H1 (cell line): Measurements from ENCODE around the gene FBXO21. TPM values are rescaled to one million over a fixed set of nuclear protein-coding genes. Genes with fewer than 3 reads are reported as not detected.

ENCODE experiments used
- CTCF ChIA-PET: fragments of 300-600 bp; sonication (Branson Sonifier 250); formaldehyde crosslinking; loops from one replicate; lab custom pipeline; 2021; ENCODE audit not compliant: partially characterized antibody; lab: Charles Lee
- POLR2A ChIA-PET: fragments of 300-600 bp; sonication (Branson Sonifier 250); formaldehyde crosslinking; loops from one replicate; lab custom pipeline; 2021; ENCODE audit warnings: inconsistent platforms; ENCODE audit not compliant: partially characterized antibody; lab: Charles Lee
- DNase-seq, 2 experiments: peaks; one replicate each; pipeline versions ENCODE4 v3.0.0 to v3.0.0-alpha.2; 2010 to 2022; ENCODE audit warnings: low spot score in 2 of 2, low read depth in 1 of 2, mixed read lengths in 1 of 2
- FAIRE-seq: peaks from 2 replicates; lab custom pipeline; 2011; peaks lifted over from hg19 to GRCh38; lab: Jason Lieb, UNC
- H2AFZ ChIP-seq: 2 replicates; pipeline ENCODE4 v1.8.1; 2012; ENCODE audit warnings: low read length, inconsistent platforms
- H2AK5ac ChIP-seq: 2 replicates; pipeline ENCODE4 v1.6.1; 2013; ENCODE audit warnings: low read depth, low read length
- H2BK120ac ChIP-seq: replicated peaks from 2 replicates; pipeline ENCODE3; 2013; ENCODE audit warnings: low read depth, low read length, inconsistent platforms
- H2BK12ac ChIP-seq: 2 replicates; pipeline ENCODE4 v1.6.1; 2013; ENCODE audit warnings: low read depth, low read length
- H2BK15ac ChIP-seq: 2 replicates; pipeline ENCODE4 v1.6.1; 2013; ENCODE audit warnings: low read length
- H2BK20ac ChIP-seq: 2 replicates; pipeline ENCODE4 v1.6.1; 2013; ENCODE audit warnings: low read length
- H2BK5ac ChIP-seq: 2 replicates; pipeline ENCODE4 v1.6.1; 2013; ENCODE audit warnings: low read depth, low read length
- H3K14ac ChIP-seq: 2 replicates; pipeline ENCODE4 v1.6.1; 2013; ENCODE audit warnings: inconsistent platforms; ENCODE audit not compliant: insufficient read length
- H3K18ac ChIP-seq: 2 replicates; pipeline ENCODE4 v1.6.1; 2013; ENCODE audit warnings: low read length; ENCODE audit errors: extremely low read depth
- H3K23ac ChIP-seq: 2 replicates; pipeline ENCODE4 v1.6.1; 2013; ENCODE audit warnings: inconsistent platforms; ENCODE audit not compliant: insufficient read length
- H3K23me2 ChIP-seq: 2 replicates; pipeline ENCODE4 v1.6.1; 2013; ENCODE audit warnings: low read depth, low read length
- H3K27ac ChIP-seq: 2 replicates; pipeline ENCODE4 v1.6.1; 2011; ENCODE audit warnings: low read depth, low read length, inconsistent platforms
- H3K27me3 ChIP-seq, 4 experiments: replicated peaks in 1 of 4; 1 replicate in 1 of 4; 2 replicates in 3 of 4; pipeline versions ENCODE4 v1.6.1 to v1.8.1; 2011 to 2013; ENCODE audit warnings: low read length in 3 of 4, mild to moderate bottlenecking in 3 of 4, inconsistent platforms in 2 of 4, mixed read lengths in 2 of 4, moderate library complexity in 1 of 4; ENCODE audit not compliant: control insufficient read depth in 3 of 4, insufficient read depth in 3 of 4; ENCODE audit errors: extremely low read depth in 1 of 4
- H3K36me3 ChIP-seq, 4 experiments: 2 replicates each; pipeline versions ENCODE4 v1.6.1 to v1.8.1; 2011 to 2013; ENCODE audit warnings: mild to moderate bottlenecking in 4 of 4, low read length in 3 of 4, moderate library complexity in 2 of 4, control low read depth in 1 of 4, inconsistent platforms in 1 of 4; ENCODE audit not compliant: insufficient read depth in 4 of 4, control insufficient read depth in 2 of 4
- H3K4ac ChIP-seq: replicated peaks from 2 replicates; pipeline ENCODE3; 2013; ENCODE audit warnings: low read length, low read depth, mixed read lengths, inconsistent platforms; ENCODE audit not compliant: insufficient read length
- H3K4me1 ChIP-seq, 4 experiments: replicated peaks in 1 of 4; 1 replicate in 1 of 4; 2 replicates in 3 of 4; pipeline versions ENCODE4 v1.6.1 to v1.8.1; 2011 to 2013; ENCODE audit warnings: low read length in 3 of 4, inconsistent platforms in 2 of 4, mixed read lengths in 1 of 4; ENCODE audit not compliant: insufficient read depth in 4 of 4, control insufficient read depth in 3 of 4
- H3K4me2 ChIP-seq, 2 experiments: 2 replicates each; pipeline versions ENCODE4 v1.6.1 to v1.8.1; 2011 to 2013; ENCODE audit warnings: low read depth in 2 of 2, low read length in 2 of 2, control low read depth in 1 of 2, inconsistent platforms in 1 of 2, mild to moderate bottlenecking in 1 of 2; ENCODE audit not compliant: insufficient read depth in 1 of 2
- H3K4me3 ChIP-seq, 4 experiments: fragments of 200-600, 300-600 bp in 1 of 4; sonication (generic), shearing (Covaris generic), sonication (Bioruptor Twin) in 1 of 4; 2 replicates each; pipeline versions ENCODE4 v1.5.1 to v1.8.1; 2011 to 2016; ENCODE audit warnings: low read length in 4 of 4, low read depth in 3 of 4, control low read depth in 2 of 4, inconsistent platforms in 2 of 4, mild to moderate bottlenecking in 2 of 4, mixed read lengths in 1 of 4, moderate library complexity in 1 of 4; ENCODE audit not compliant: insufficient read depth in 2 of 4; ENCODE audit errors: extremely low read depth in 1 of 4
- H3K56ac ChIP-seq: replicated peaks from 2 replicates; pipeline ENCODE3; 2013; ENCODE audit warnings: low read depth, mild to moderate bottlenecking, mixed read lengths, low read length, inconsistent platforms; ENCODE audit not compliant: insufficient read length
- H3K79me1 ChIP-seq: 2 replicates; pipeline ENCODE4 v1.6.1; 2013; ENCODE audit warnings: low read depth, low read length, control low read depth
- H3K79me2 ChIP-seq, 2 experiments: 2 replicates each; pipeline versions ENCODE4 v1.6.1 to v1.8.1; 2012 to 2013; ENCODE audit warnings: low read length in 2 of 2, mild to moderate bottlenecking in 2 of 2, inconsistent platforms in 1 of 2; ENCODE audit not compliant: insufficient read depth in 2 of 2, control insufficient read depth in 1 of 2
- H3K9ac ChIP-seq, 4 experiments: replicated peaks in 1 of 4; 1 replicate in 1 of 4; 2 replicates in 3 of 4; pipeline versions ENCODE4 v1.6.1 to v1.8.1; 2011 to 2013; ENCODE audit warnings: low read depth in 3 of 4, low read length in 3 of 4, control low read depth in 2 of 4, mild to moderate bottlenecking in 2 of 4, moderate library complexity in 2 of 4, inconsistent platforms in 1 of 4; ENCODE audit errors: extremely low read depth in 1 of 4
- H3K9me3 ChIP-seq, 2 experiments: 2 replicates each; pipeline versions ENCODE4 v1.6.1 to v1.8.1; 2012 to 2013; ENCODE audit warnings: mild to moderate bottlenecking in 2 of 2, moderate library complexity in 2 of 2, control low read depth in 1 of 2, inconsistent platforms in 1 of 2, low read depth in 1 of 2, low read length in 1 of 2, mixed read lengths in 1 of 2; ENCODE audit not compliant: insufficient read depth in 2 of 2
- H4K20me1 ChIP-seq, 2 experiments: replicated peaks in 1 of 2; 2 replicates each; pipeline versions ENCODE3 to v1.8.1; 2011 to 2013; ENCODE audit warnings: inconsistent platforms in 2 of 2, low read length in 2 of 2, mild to moderate bottlenecking in 1 of 2; ENCODE audit not compliant: insufficient read depth in 2 of 2, control insufficient read depth in 1 of 2
- H4K5ac ChIP-seq: 2 replicates; pipeline ENCODE4 v1.6.1; 2013; ENCODE audit warnings: low read length, low read depth, mixed read lengths, inconsistent platforms; ENCODE audit not compliant: insufficient read length
- H4K8ac ChIP-seq: 2 replicates; pipeline ENCODE4 v1.8.0; 2013; ENCODE audit warnings: mild to moderate bottlenecking, moderate library complexity, low read length, inconsistent platforms; ENCODE audit not compliant: insufficient read depth; ENCODE audit errors: extremely low read depth
- H4K91ac ChIP-seq: replicated peaks from 2 replicates; pipeline ENCODE3; 2013; ENCODE audit warnings: low read length, mixed read lengths, inconsistent platforms; ENCODE audit not compliant: insufficient read length
- CEBPB ChIP-seq: IDR thresholded peaks from 2 replicates; pipeline ENCODE4 v1.6.1; 2012; ENCODE audit warnings: low read depth, low read length
- RNF2 ChIP-seq: fragments of 200-900, 300-1000 bp; sonication (generic); IDR thresholded peaks from 2 replicates; pipeline ENCODE4 v1.7.1; 2016; ENCODE audit warnings: borderline replicate concordance, low read depth, mild to moderate bottlenecking, antibody characterized with exemption, low read length; ENCODE audit not compliant: poor library complexity, severe bottlenecking; ENCODE audit errors: missing control alignments
- SAP30 ChIP-seq: fragments of 300-600 bp; sonication (generic); IDR thresholded peaks from 2 replicates; pipeline ENCODE4 v1.7.1; 2012; ENCODE audit warnings: low read length, moderate library complexity, mild to moderate bottlenecking, inconsistent platforms; ENCODE audit not compliant: insufficient read depth, insufficient replicate concordance
- SP2 ChIP-seq: IDR thresholded peaks from 2 replicates; pipeline ENCODE4 v1.6.1; 2012; ENCODE audit warnings: mild to moderate bottlenecking, low read length, inconsistent platforms
- TEAD4 ChIP-seq: IDR thresholded peaks from 2 replicates; pipeline ENCODE4 v1.6.1; 2012; ENCODE audit warnings: low read depth, low read length, inconsistent platforms, mixed read lengths
- WGBS, 2 experiments: shearing (Covaris generic) in 1 of 2; methylation state at CpG; one replicate each; pipeline versions ENCODE4 v1.1.6 to v1.1.7; 2013 to 2015; ENCODE audit warnings: low lambda C conversion rate in 2 of 2, mixed read lengths in 2 of 2, inconsistent platforms in 1 of 2, low coverage in 1 of 2, missing lambda C conversion rate in 1 of 2; ENCODE audit not compliant: insufficient replicate concordance in 2 of 2, insufficient coverage in 1 of 2, insufficient read length in 1 of 2; ENCODE audit errors: extremely low coverage in 1 of 2, missing lambda C conversion rate in 1 of 2; 5-methylcytosine and 5-hydroxymethylcytosine counted together
- polyA plus RNA-seq, 7 experiments: library from polyadenylated mRNA; depleted of rRNA in 3 of 7; stranded (reverse) in 5 of 7; unstranded in 2 of 7; fragments of >200 nt in 5 of 7; fragments of 200-250 nt in 2 of 7; gene quantifications; 1 replicate in 5 of 7; 2 replicates in 1 of 7; 4 replicates in 1 of 7; pipeline versions ENCODE4 v1.2.1 to v1.2.3, GENCODE V29; 2011 to 2013; ENCODE audit warnings: missing spikeins in 2 of 7, mixed read lengths in 2 of 7
- total RNA-seq: library from RNA; stranded (reverse); fragmentation: NEBNext Ultra II Directional; extraction: Animal tissue kit (Norgen Biotek cat#: 25700); gene quantifications from 2 replicates; pipeline ENCODE4 v1.2.1, GENCODE V29; 2021
- TF ChIP-seq, protein P1 (sequence below): IDR thresholded peaks from 2 replicates; pipeline ENCODE4 v1.6.1; 2012; ENCODE audit warnings: inconsistent platforms

FBXO21 gene
- total and polyA plus RNA-seq, 2 of the 8 experiments (the other 6 are each of a cell fraction or from before 2014, with no cell fraction given): 57.0 to 80.6 TPM

GRCh38 chr12:117167769-117168168, 22.5 kb downstream of the FBXO21 start:
- Histone ChIP-seq H2BK20ac (no peak overlapping the region), H3K4me3 (no peak overlapping the region), H2BK120ac (no peak overlapping the region), H3K9ac (no peak overlapping the region), H4K8ac (peak overlapping the region; percentile 71; the same call in 1 of the 2 replicates), H3K4me1 (no peaks in the 10 kb centered on the region), H3K4me2 (no peak overlapping the region), H4K91ac (no peak overlapping the region), H3K27me3 (no peaks in the 10 kb centered on the region), H3K18ac (no peak overlapping the region), H3K79me1 (no peaks in the 10 kb centered on the region; the same call in 1 of the 2 replicates), H2BK12ac (no peak overlapping the region), H4K5ac (no peak overlapping the region), H2BK5ac (no peak overlapping the region), H3K56ac (no peak overlapping the region), H3K23ac (no peak overlapping the region), H2AFZ (no peak overlapping the region), H3K9me3 (no peaks in the 10 kb centered on the region), H3K4ac (no peak overlapping the region), H3K27ac (no peak overlapping the region), H3K79me2 (no peaks in the 10 kb centered on the region), H4K20me1 (peaks cover 2 to 7% of the 10 kb centered on the region in 2 experiments), H2BK15ac (no peak overlapping the region), H2AK5ac (no peak overlapping the region), H3K23me2 (no peaks in the 10 kb centered on the region), H3K14ac (no peak overlapping the region), H3K36me3 (peaks cover 30 to 85% (median 59%) of the 10 kb centered on the region in 4 experiments)
- TF ChIP-seq RNF2: no peak
- TF ChIP-seq, protein P1, sequence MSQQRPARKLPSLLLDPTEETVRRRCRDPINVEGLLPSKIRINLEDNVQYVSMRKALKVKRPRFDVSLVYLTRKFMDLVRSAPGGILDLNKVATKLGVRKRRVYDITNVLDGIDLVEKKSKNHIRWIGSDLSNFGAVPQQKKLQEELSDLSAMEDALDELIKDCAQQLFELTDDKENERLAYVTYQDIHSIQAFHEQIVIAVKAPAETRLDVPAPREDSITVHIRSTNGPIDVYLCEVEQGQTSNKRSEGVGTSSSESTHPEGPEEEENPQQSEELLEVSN: no peak
- TF ChIP-seq CEBPB: no peak
- TF ChIP-seq TEAD4: no peak
- no peak for TF ChIP-seq SP2
- no peak for TF ChIP-seq SAP30
- ChIA-PET CTCF (interaction anchor here (0.6 to 1.8 kb wide), 3 partner anchors 12 to 145 kb away, joined by 3 to 6 read pairs (median 5); no protein-coding TSS in a partner anchor), POLR2A (interaction anchor here (0.9 to 1.7 kb wide), 4 partner anchors 10 to 21 kb away, joined by 3 to 5 read pairs (median 4); no protein-coding TSS in a partner anchor)
- no peak for FAIRE-seq
- WGBS, 2 experiments: 87% methylated on average over 4 of the region's 4 CpGs; no CpG with 5 or more reads in 1 of the 2 experiments
- DNase-seq: no peak
